Measurements from ENCODE around the gene TRAF3IP1.
"Not testable (repeated sequence)": the region's sequence is repeated elsewhere in the genome, so short reads cannot be mapped to it uniquely, and the experiment has no call there.

The TRAF3IP1 gene

GRCh38 chr2:238339395-238339780 lies 19.1 kb downstream of the TRAF3IP1 start:
- DNase-seq (ENCODE audit: low read depth in 2 of 2, low spot score in 1 of 2) = no peak

GRCh38 chr2:238339814-238340213 lies 19.5 kb downstream of the TRAF3IP1 start:
- no peak for DNase-seq (ENCODE audit: low read depth in 2 of 2, low spot score in 1 of 2)

GRCh38 chr2:238341536-238341935 lies 21.2 kb downstream of the TRAF3IP1 start:
- DNase-seq (ENCODE audit: low read depth in 2 of 2, low spot score in 1 of 2) = no peak

- DNase-seq (ENCODE audit: low read depth in 2 of 2, low spot score in 1 of 2) = no peak
These were observed 23.7 kb downstream of the TRAF3IP1 start for GRCh38 chr2:238344035-238344434.

GRCh38 chr2:238344517-238344916 lies 24.2 kb downstream of the TRAF3IP1 start:
- no peak for DNase-seq (ENCODE audit: low read depth in 2 of 2, low spot score in 1 of 2)

- no peak for DNase-seq (ENCODE audit: low read depth in 2 of 2, low spot score in 1 of 2)
These were observed 25.1 kb downstream of the TRAF3IP1 start for GRCh38 chr2:238345297-238345968.

- no peak for DNase-seq (ENCODE audit: low read depth in 2 of 2, low spot score in 1 of 2)
These were observed 26.2 kb downstream of the TRAF3IP1 start for GRCh38 chr2:238346544-238346943.

- DNase-seq (ENCODE audit: low read depth in 2 of 2, low spot score in 1 of 2) = no peak
These were observed 30.0 kb downstream of the TRAF3IP1 start for GRCh38 chr2:238350150-238350897.

- DNase-seq (ENCODE audit: low read depth in 2 of 2, low spot score in 1 of 2) = no peak
These were observed 31.0 kb downstream of the TRAF3IP1 start for GRCh38 chr2:238351315-238351714.

- no peak for DNase-seq (ENCODE audit: low read depth in 2 of 2, low spot score in 1 of 2)
These were observed 32.0 kb downstream of the TRAF3IP1 start for GRCh38 chr2:238352361-238352760.

- DNase-seq (ENCODE audit: low read depth in 2 of 2, low spot score in 1 of 2) = no peak
These were observed 38.5 kb downstream of the TRAF3IP1 start for GRCh38 chr2:238358769-238359168.

- no peak for DNase-seq (ENCODE audit: low read depth in 2 of 2, low spot score in 1 of 2)
These were observed 39.1 kb downstream of the TRAF3IP1 start for GRCh38 chr2:238359403-238359802.

GRCh38 chr2:238361877-238362276 lies 41.6 kb downstream of the TRAF3IP1 start:
- no peak for DNase-seq (ENCODE audit: low read depth in 2 of 2, low spot score in 1 of 2)

- DNase-seq (ENCODE audit: low read depth in 2 of 2, low spot score in 1 of 2) = no peak
These were observed 42.3 kb downstream of the TRAF3IP1 start for GRCh38 chr2:238362626-238363025.

- no peak for DNase-seq (ENCODE audit: low read depth in 2 of 2, low spot score in 1 of 2)
These were observed 49.3 kb downstream of the TRAF3IP1 start for GRCh38 chr2:238369591-238370040.

GRCh38 chr2:238370094-238370822 lies 49.9 kb downstream of the TRAF3IP1 start:
- DNase-seq (ENCODE audit: low read depth in 2 of 2, low spot score in 1 of 2) = no peak

- no peak for DNase-seq (ENCODE audit: low read depth in 2 of 2, low spot score in 1 of 2)
These were observed 50.6 kb downstream of the TRAF3IP1 start for GRCh38 chr2:238370823-238371372.

- DNase-seq (ENCODE audit: low read depth in 2 of 2, low spot score in 1 of 2) = not testable (repeated sequence)
These were observed 52.0 kb downstream of the TRAF3IP1 start for GRCh38 chr2:238372277-238372676.

- DNase-seq (ENCODE audit: low read depth in 2 of 2, low spot score in 1 of 2) = no peak
These were observed 56.6 kb downstream of the TRAF3IP1 start for GRCh38 chr2:238376884-238377391.

- DNase-seq (ENCODE audit: low read depth in 2 of 2, low spot score in 1 of 2) = no peak
These were observed 58.1 kb downstream of the TRAF3IP1 start for GRCh38 chr2:238378230-238379095.

All from stimulated activated CD8-positive, alpha-beta memory T cell treated with anti-CD3 and anti-CD28 coated beads, Interleukin-4, amount 100 ng/mL, for 1 hour (primary cell).